OCI-LY3 (cell line): ENCODE results near the gene IL1RN.
A peak's percentile ranks its signal among the peaks of the same experiment; 100 is the strongest.

Experiments
- EZH2phosphoT487 ChIP-seq: fragments of 200-600 bp; shearing (Covaris generic); IDR thresholded peaks from 2 replicates; pipeline ENCODE4 v1.6.1; 2018; ENCODE audit warnings: antibody characterized with exemption, mixed run types, low read depth
- TF ChIP-seq, protein P1 (sequence below): fragments of 200-600, 300-600 bp; sonication (generic); IDR thresholded peaks from 2 replicates; pipeline ENCODE4 v1.5.1; 2014; ENCODE audit warnings: antibody characterized with exemption, low read length, low read depth

GRCh38 chr2:113080134-113080533, 47.3 kb upstream of the IL1RN start:
- TF ChIP-seq, protein P1, sequence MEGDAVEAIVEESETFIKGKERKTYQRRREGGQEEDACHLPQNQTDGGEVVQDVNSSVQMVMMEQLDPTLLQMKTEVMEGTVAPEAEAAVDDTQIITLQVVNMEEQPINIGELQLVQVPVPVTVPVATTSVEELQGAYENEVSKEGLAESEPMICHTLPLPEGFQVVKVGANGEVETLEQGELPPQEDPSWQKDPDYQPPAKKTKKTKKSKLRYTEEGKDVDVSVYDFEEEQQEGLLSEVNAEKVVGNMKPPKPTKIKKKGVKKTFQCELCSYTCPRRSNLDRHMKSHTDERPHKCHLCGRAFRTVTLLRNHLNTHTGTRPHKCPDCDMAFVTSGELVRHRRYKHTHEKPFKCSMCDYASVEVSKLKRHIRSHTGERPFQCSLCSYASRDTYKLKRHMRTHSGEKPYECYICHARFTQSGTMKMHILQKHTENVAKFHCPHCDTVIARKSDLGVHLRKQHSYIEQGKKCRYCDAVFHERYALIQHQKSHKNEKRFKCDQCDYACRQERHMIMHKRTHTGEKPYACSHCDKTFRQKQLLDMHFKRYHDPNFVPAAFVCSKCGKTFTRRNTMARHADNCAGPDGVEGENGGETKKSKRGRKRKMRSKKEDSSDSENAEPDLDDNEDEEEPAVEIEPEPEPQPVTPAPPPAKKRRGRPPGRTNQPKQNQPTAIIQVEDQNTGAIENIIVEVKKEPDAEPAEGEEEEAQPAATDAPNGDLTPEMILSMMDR: peak; percentile 96
- no peak for TF ChIP-seq EZH2phosphoT487
